SH-SY5Y (cell line): ENCODE measurements around the gene TFPI.

Experiments used
- GATA2 ChIP-seq: IDR thresholded peaks from 2 replicates; pipeline ENCODE4 v1.6.1; 2011; ENCODE audit warnings: mild to moderate bottlenecking, low read depth, low read length
- GATA3 ChIP-seq: IDR thresholded peaks from 2 replicates; pipeline ENCODE4 v1.6.1; 2011; ENCODE audit warnings: low read depth, mild to moderate bottlenecking, low read length, moderate library complexity

DNA sequence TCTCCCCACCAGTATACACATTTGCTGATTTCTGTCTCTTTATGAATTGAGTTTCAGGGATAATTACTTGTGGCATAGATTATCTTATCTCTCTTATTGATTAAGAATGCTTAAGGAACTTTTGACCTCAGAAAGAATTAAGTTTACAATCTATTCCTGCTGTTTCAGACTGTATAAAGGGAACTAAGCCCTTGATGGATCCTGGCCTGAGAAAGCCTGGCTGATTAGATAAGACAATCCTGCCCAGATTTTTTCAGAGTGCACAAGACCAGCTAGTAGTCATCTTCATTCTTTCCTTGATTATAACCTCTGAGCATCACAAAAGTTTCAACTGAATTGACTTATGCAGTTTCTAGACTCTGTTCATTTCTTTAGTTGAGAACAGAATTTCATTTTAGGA lies 22.7 kb upstream of the TFPI start:
- TF ChIP-seq GATA2 (no peak), GATA3 (no peak)
